Measurements from ENCODE around the gene ACBD3.

ACBD3 gene

DNA sequence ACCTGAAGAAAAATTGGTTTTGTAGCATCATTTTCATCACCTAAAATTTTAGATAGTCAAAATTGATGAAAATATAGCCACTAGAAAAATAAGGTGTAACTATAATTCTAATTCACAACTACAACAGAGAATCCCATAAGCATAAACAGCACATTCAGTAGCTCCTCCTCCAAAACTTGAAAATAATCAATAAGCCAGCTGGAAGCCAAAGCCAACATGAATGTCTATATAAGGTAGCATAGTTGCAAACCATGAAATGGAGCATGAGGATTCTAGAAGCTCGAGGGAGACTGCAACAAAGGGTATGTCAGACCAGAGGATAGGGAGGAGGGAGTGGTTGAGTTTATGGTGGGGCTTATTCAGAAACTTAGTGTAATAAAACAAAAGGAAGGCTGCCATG lies 22.4 kb downstream of the ACBD3 start:
- TF ChIP-seq CTCF (IDR thresholded peaks at IDR 0.05; ENCODE audit: low read depth, low read length), result no peak
- Histone ChIP-seq H3K36me3 (peaks cover 10% of the 10 kb centered on the region; the same call in 1 of the 2 replicates), H3K27ac (no peak overlapping the region), H3K27me3 (ENCODE audit: insufficient read depth, low read depth, severe bottlenecking) (no peaks in the 10 kb centered on the region), H3K9me3 (ENCODE audit: severe bottlenecking) (no peaks in the 10 kb centered on the region), H3K4me3 (ENCODE audit: low read depth, low read length) (no peak overlapping the region)
- no peak for DNase-seq

GRCh38 chr1:226162898-226163297 lies 23.6 kb downstream of the ACBD3 start:
- no peak for DNase-seq
- H3K4me3 ChIP-seq (ENCODE audit: low read depth, low read length), result no peak overlapping the region
- no peak for TF ChIP-seq CTCF (IDR thresholded peaks at IDR 0.05; ENCODE audit: low read depth, low read length)
- H3K27me3 ChIP-seq (ENCODE audit: insufficient read depth, low read depth, severe bottlenecking), result no peaks in the 10 kb centered on the region
- H3K27ac ChIP-seq, result no peak overlapping the region
- H3K36me3 ChIP-seq, result peaks cover 10% of the 10 kb centered on the region; the same call in 1 of the 2 replicates
- no peaks in the 10 kb centered on the region for H3K9me3 ChIP-seq (ENCODE audit: severe bottlenecking)

DNA sequence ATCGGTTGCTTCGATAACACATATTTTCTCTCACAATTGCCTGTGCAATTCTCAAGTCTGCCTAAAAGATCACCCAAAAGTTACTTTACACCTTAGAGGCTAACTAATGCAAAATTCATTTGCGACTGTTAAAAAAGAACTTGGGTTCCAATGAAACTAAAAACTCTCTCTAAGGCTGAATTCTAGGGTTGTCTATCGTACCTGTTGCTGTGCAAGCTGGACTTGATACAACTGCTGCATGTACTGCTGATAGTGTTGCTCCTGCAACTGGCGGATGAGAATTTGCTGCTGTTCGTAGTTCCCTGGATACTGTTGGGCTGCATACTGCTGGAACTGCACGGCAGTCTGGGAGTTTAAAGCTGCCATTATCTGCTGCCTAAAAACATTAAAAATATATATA lies 27.6 kb downstream of the ACBD3 start:
- no peak overlapping the region for H3K4me3 ChIP-seq (ENCODE audit: low read depth, low read length)
- no peak overlapping the region for H3K27ac ChIP-seq
- no peak for TF ChIP-seq CTCF (IDR thresholded peaks at IDR 0.05; ENCODE audit: low read depth, low read length)
- no peaks in the 10 kb centered on the region for H3K27me3 ChIP-seq (ENCODE audit: insufficient read depth, low read depth, severe bottlenecking)
- no peak for DNase-seq
- no peaks in the 10 kb centered on the region for H3K9me3 ChIP-seq (ENCODE audit: severe bottlenecking)
- H3K36me3 ChIP-seq, result peaks cover 7% of the 10 kb centered on the region; the same call in 1 of the 2 replicates

DNA sequence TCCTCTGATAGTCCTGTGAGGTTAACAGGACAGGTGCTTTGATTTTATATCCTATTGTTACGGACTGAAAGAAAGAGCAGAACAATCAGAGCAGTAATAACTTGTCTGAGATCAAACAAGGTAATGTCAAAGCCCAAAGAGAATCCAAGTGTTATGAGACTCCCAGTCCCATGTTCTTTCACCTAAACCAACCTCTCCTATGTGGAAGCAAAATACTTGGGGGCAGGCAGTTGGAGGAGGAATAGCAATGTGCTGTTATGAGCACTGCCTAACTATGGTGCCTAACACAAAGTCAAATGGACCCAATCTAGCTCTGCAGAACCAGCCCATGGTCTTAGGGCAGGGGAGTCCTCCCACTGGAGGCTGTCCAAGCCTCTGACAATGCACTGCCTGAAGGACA lies 28.1 kb downstream of the ACBD3 start:
- no peak for DNase-seq
- TF ChIP-seq CTCF (IDR thresholded peaks at IDR 0.05; ENCODE audit: low read depth, low read length), result no peak
- Histone ChIP-seq H3K9me3 (ENCODE audit: severe bottlenecking) (no peaks in the 10 kb centered on the region), H3K36me3 (peaks cover 7% of the 10 kb centered on the region; the same call in 1 of the 2 replicates), H3K27ac (no peak overlapping the region), H3K27me3 (ENCODE audit: insufficient read depth, low read depth, severe bottlenecking) (no peaks in the 10 kb centered on the region), H3K4me3 (ENCODE audit: low read depth, low read length) (no peak overlapping the region)

DNA sequence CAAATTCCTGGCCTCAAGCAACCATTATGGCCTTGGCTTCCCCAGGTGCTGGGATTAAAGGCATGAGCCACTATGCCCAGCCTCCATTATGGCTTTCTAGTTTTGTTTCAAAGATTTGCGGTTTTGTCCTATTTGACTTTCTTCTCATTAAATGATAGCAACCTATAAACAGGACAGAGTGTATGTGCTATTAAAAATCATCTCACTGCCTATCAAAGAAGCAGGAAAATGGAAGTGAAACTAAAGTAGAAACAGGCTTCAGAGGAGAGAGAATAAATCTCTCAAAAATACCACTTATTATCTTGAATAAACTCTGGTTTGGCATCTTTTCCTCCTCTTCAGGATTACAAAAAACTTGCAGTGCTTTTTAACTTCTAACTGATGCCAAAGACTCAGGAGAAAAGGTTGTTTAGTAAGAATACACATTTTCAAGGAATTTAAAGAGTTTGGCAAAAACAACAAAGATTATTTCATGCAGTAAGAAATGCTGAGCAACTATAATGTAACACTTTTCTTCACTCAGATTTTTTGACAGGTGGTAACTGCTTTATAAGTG lies 28.7 kb downstream of the ACBD3 start:
- H3K9me3 ChIP-seq (ENCODE audit: severe bottlenecking), result no peaks in the 10 kb centered on the region
- H3K4me3 ChIP-seq (ENCODE audit: low read depth, low read length), result no peak overlapping the region
- H3K36me3 ChIP-seq, result peaks cover 7% of the 10 kb centered on the region; the same call in 1 of the 2 replicates
- no peak for DNase-seq
- H3K27me3 ChIP-seq (ENCODE audit: insufficient read depth, low read depth, severe bottlenecking), result no peaks in the 10 kb centered on the region
- H3K27ac ChIP-seq, result no peak overlapping the region
- no peak for TF ChIP-seq CTCF (IDR thresholded peaks at IDR 0.05; ENCODE audit: low read depth, low read length)

- no peak overlapping the region for H3K27ac ChIP-seq
- no peak for TF ChIP-seq CTCF (IDR thresholded peaks at IDR 0.05; ENCODE audit: low read depth, low read length)
- peaks cover under 1% of the 10 kb centered on the region; the same call in 1 of the 2 replicates for H3K36me3 ChIP-seq
- H3K27me3 ChIP-seq (ENCODE audit: insufficient read depth, low read depth, severe bottlenecking), result no peaks in the 10 kb centered on the region
- H3K9me3 ChIP-seq (ENCODE audit: severe bottlenecking), result no peaks in the 10 kb centered on the region
- DNase-seq, result no peak
- no peak overlapping the region for H3K4me3 ChIP-seq (ENCODE audit: low read depth, low read length)
Measured at GRCh38 chr1:226154593-226154992, 31.9 kb downstream of the ACBD3 start.
